IgD-negative memory B cell (primary cell): ENCODE results near the gene PP2D1. TPM values are rescaled to one million over a fixed set of nuclear protein-coding genes. Genes with fewer than 3 reads are reported as not detected.

Experiments used
- H3K27ac Mint-ChIP-seq, 3 donors: one replicate each; pipeline ENCODE4 v1.8.0; 2020 to 2022; ENCODE audit warnings: mild to moderate bottlenecking in 3 of 3, mixed read lengths in 3 of 3, moderate library complexity in 1 of 3
- H3K27me3 Mint-ChIP-seq: one replicate; pipeline ENCODE4 v1.8.0; 2021; ENCODE audit warnings: mixed read lengths
- H3K36me3 Mint-ChIP-seq: one replicate; pipeline ENCODE4 v1.8.0; 2020; ENCODE audit warnings: mild to moderate bottlenecking, mixed read lengths
- H3K4me1 Mint-ChIP-seq, 3 donors: one replicate each; pipeline ENCODE4 v1.8.0; 2020 to 2022; ENCODE audit warnings: mixed read lengths in 3 of 3, mild to moderate bottlenecking in 1 of 3
- H3K4me3 Mint-ChIP-seq, 4 donors: one replicate each; pipeline ENCODE4 v1.8.0; 2020 to 2022; ENCODE audit warnings: mild to moderate bottlenecking in 4 of 4, mixed read lengths in 4 of 4, moderate library complexity in 3 of 4
- H3K9me3 Mint-ChIP-seq, 3 donors: one replicate each; pipeline ENCODE4 v1.8.0; 2020 to 2021; ENCODE audit warnings: mixed read lengths in 3 of 3, mild to moderate bottlenecking in 1 of 3
- polyA plus RNA-seq: library from polyadenylated mRNA; unstranded; fragments of 300-500 nt; fragmentation: Illumina TruSeq; gene quantifications from one replicate; pipeline ENCODE4 v1.2.3, GENCODE V29; 2021

PP2D1 gene, protein sequence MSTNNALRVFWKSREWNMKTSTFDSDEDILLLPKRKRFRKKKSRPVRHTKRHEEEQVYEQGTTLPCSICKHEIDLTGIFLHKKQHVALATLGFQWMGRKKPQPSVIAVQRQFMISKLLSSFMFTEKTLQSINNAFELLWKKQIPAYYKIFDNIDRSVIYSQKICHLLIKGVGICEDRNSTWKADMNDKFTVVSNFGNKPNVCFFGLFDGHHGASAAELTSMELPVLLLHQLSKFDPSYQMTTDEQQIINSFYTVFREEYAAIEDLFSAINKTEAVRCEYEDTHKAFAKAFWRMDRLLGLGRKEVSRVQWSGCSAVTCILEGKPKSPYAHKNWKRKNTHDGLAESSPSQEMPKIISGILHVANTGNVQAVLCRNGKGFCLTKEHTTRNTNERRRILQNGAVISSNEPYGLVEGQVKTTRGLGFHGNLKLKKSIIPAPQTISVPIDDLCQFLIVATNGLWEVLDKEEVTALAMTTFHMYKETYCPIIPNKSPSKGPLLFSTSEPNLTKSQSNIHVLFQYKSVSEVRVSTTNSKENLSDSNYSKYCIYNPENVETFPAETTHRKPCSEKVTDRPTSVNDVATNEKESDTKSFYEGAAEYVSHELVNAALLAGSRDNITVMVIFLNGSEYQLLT
- 0.64 TPM for polyA plus RNA-seq

DNA sequence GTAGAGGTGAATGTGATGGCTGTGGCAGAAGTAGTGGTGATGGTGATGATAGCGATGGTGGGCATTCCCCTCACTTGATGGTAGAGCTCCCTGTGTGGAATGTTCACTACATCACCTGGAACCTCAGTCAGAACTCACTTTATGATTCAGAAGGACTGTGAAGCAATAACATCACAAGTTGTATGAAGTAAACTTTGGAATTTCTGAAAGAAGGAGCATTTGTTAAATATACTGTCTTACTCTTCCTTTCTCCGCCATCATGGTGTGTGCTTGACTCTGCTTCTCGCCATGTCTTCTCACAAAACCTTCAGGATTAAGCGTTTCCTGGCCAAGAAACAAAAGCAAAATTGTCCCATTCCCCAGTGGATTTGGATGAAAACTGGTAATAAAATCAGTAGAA is at the start of gene PP2D1:
Gene PP2D1 (minus strand): TSS at position 101 of the 400 bp plus-strand sequence. CDS start 192 bp downstream, outside the sequence.
- no peaks in the 10 kb centered on the region for H3K27me3 Mint-ChIP-seq
- H3K4me1 Mint-ChIP-seq = no peaks in the 10 kb centered on the region
- H3K4me3 Mint-ChIP-seq = no peak within 1 kb of the TSS
- no peaks in the 10 kb centered on the region for H3K9me3 Mint-ChIP-seq
- no peak within 1 kb of the TSS for H3K27ac Mint-ChIP-seq
- H3K36me3 Mint-ChIP-seq = no peaks in the 10 kb centered on the region

GRCh38 chr3:20060974-20061685 is 49.1 kb upstream of the PP2D1 start:
- Mint-ChIP-seq H3K4me1 (peaks cover 22 to 36% (median 29%) of the 10 kb centered on the region in 3 donors), H3K9me3 (no peaks in the 10 kb centered on the region), H3K4me3 (peak overlapping the region in 1 of 4 donors; percentile 51), H3K27me3 (no peaks in the 10 kb centered on the region), H3K27ac (peak overlapping the region in 1 of 3 donors; percentile 46), H3K36me3 (peaks cover 2% of the 10 kb centered on the region)

DNA sequence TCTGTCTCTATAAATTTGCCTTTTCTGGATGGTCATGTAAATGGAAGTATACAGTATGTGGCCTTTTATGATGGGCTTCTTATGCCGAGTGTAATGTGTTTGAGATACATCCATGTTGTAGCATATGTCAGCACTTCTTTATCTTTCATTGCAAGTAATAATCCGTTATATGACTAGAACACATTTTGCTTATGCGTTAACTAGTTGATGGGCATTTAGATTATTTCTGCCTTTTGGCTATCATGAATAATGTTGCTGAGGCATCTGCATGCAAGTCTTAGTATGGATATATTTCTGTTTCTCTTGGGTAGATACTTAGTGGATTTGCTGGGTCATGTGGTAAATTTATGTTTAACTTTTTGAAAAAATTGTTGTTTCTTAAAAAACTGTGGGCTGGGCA is 47.9 kb upstream of the PP2D1 start:
- H3K27me3 Mint-ChIP-seq = no peaks in the 10 kb centered on the region
- peaks cover 20 to 31% (median 24%) of the 10 kb centered on the region in 3 donors for H3K4me1 Mint-ChIP-seq
- no peak overlapping the region for H3K4me3 Mint-ChIP-seq
- H3K27ac Mint-ChIP-seq = peak overlapping the region in 1 of 3 donors; percentile 50
- no peaks in the 10 kb centered on the region for H3K9me3 Mint-ChIP-seq
- peaks cover 2% of the 10 kb centered on the region for H3K36me3 Mint-ChIP-seq

DNA sequence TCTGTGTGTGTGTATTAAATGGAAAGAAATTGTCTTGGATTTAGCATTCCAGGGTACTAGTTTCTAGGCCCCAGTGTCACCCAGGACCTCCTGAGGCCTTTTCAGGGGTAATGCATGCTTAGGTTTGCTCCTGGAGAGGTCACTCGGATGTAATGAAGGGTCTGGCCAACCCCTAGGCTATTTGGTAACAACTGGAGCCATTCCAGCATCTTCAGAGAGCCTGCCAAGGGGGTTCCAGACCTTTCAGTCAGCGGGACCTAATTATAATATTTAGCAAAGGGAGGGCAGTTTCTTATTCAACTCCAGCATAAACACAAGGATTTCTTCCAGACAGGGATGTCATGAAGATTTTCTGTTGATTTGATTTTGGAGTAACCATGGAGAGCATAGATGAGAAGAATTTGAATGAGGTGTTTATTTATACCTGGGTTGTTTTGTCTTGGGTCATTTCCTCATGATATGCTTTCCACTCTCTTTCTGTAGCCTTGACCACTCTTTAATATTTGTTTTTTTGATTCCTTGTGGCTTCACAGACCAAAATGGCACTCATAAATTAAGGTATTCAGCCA is 45.6 kb upstream of the PP2D1 start:
- peaks cover 12 to 19% (median 13%) of the 10 kb centered on the region in 3 donors for H3K4me1 Mint-ChIP-seq
- H3K27ac Mint-ChIP-seq = no peak overlapping the region
- H3K9me3 Mint-ChIP-seq = no peaks in the 10 kb centered on the region
- H3K36me3 Mint-ChIP-seq = peaks cover 2% of the 10 kb centered on the region
- H3K4me3 Mint-ChIP-seq = no peak overlapping the region
- no peaks in the 10 kb centered on the region for H3K27me3 Mint-ChIP-seq

- Mint-ChIP-seq H3K36me3 (peaks cover 4% of the 10 kb centered on the region), H3K27ac (no peak overlapping the region), H3K9me3 (no peaks in the 10 kb centered on the region), H3K4me3 (no peak overlapping the region), H3K4me1 (peaks cover 10 to 16% (median 16%) of the 10 kb centered on the region in 3 donors), H3K27me3 (no peaks in the 10 kb centered on the region)
Measured at GRCh38 chr3:20056725-20057611, 44.9 kb upstream of the PP2D1 start.

GRCh38 chr3:20055842-20056241 is 43.8 kb upstream of the PP2D1 start:
- no peaks in the 10 kb centered on the region for H3K9me3 Mint-ChIP-seq
- peaks cover 4 to 19% (median 18%) of the 10 kb centered on the region in 3 donors for H3K4me1 Mint-ChIP-seq
- H3K27ac Mint-ChIP-seq = no peak overlapping the region
- peaks cover 5% of the 10 kb centered on the region for H3K36me3 Mint-ChIP-seq
- no peaks in the 10 kb centered on the region for H3K27me3 Mint-ChIP-seq
- H3K4me3 Mint-ChIP-seq = no peak overlapping the region

DNA sequence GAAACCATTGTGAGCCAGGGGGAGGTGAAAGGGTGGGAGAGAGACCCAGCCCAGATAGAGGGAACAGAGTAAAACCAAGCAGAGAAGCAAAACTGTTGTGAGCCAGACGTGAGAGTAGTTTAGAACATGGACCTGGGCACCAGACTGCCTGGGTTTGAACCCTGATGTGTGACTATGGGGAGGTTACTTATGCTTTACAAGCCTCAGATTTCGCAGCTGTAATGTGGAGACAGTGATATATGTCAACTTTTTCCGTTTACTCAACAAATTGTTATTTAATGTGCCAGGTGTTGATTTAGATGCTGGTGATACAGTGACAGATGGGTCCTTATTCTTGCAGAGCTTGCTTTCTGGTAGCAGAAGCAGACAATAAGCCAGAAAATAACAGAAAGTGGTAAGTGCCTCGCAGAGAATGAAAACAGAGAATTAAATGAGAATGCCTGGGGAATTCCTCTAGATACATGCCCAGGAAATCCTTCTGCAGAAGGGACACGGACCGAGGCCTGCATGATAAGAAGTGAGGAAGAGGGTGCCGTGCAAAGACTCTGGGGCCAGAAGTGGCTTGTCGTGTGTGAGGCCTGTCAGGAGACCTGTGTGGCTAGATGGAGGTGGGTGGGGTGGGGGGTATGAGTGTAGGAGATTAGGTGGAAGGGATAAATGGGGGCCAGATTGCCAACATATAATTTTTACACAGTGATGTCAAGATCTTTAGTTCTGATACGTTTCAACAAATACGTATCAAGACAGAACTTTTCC is 43.1 kb upstream of the PP2D1 start:
- Mint-ChIP-seq H3K9me3 (no peaks in the 10 kb centered on the region), H3K27ac (no peak overlapping the region), H3K36me3 (peaks cover 5% of the 10 kb centered on the region), H3K27me3 (no peaks in the 10 kb centered on the region), H3K4me1 (peaks cover 5 to 19% (median 18%) of the 10 kb centered on the region in 3 donors), H3K4me3 (no peak overlapping the region)

- H3K4me3 Mint-ChIP-seq = no peak overlapping the region
- H3K9me3 Mint-ChIP-seq = no peaks in the 10 kb centered on the region
- H3K27me3 Mint-ChIP-seq = no peaks in the 10 kb centered on the region
- peaks cover 3% of the 10 kb centered on the region for H3K36me3 Mint-ChIP-seq
- no peak overlapping the region for H3K27ac Mint-ChIP-seq
- H3K4me1 Mint-ChIP-seq = peaks cover 10 to 19% (median 18%) of the 10 kb centered on the region in 3 donors
Measured at GRCh38 chr3:20054549-20054987, 42.5 kb upstream of the PP2D1 start.

GRCh38 chr3:20052851-20053250 is 40.8 kb upstream of the PP2D1 start:
- H3K36me3 Mint-ChIP-seq = peaks cover 3% of the 10 kb centered on the region
- peaks cover 24 to 36% (median 31%) of the 10 kb centered on the region in 3 donors for H3K4me1 Mint-ChIP-seq
- H3K4me3 Mint-ChIP-seq = no peak overlapping the region
- no peaks in the 10 kb centered on the region for H3K27me3 Mint-ChIP-seq
- peak overlapping the region in 1 of 3 donors; percentile 61 for H3K27ac Mint-ChIP-seq
- no peaks in the 10 kb centered on the region for H3K9me3 Mint-ChIP-seq

GRCh38 chr3:20051123-20051806 is 39.2 kb upstream of the PP2D1 start:
- peak overlapping the region in 1 of 4 donors; percentile 18 for H3K4me3 Mint-ChIP-seq
- H3K4me1 Mint-ChIP-seq = peaks cover 37 to 40% (median 38%) of the 10 kb centered on the region in 3 donors
- H3K36me3 Mint-ChIP-seq = peaks cover 3% of the 10 kb centered on the region
- H3K9me3 Mint-ChIP-seq = no peaks in the 10 kb centered on the region
- peak overlapping the region in 1 of 3 donors; percentile 24 for H3K27ac Mint-ChIP-seq
- H3K27me3 Mint-ChIP-seq = no peaks in the 10 kb centered on the region

DNA sequence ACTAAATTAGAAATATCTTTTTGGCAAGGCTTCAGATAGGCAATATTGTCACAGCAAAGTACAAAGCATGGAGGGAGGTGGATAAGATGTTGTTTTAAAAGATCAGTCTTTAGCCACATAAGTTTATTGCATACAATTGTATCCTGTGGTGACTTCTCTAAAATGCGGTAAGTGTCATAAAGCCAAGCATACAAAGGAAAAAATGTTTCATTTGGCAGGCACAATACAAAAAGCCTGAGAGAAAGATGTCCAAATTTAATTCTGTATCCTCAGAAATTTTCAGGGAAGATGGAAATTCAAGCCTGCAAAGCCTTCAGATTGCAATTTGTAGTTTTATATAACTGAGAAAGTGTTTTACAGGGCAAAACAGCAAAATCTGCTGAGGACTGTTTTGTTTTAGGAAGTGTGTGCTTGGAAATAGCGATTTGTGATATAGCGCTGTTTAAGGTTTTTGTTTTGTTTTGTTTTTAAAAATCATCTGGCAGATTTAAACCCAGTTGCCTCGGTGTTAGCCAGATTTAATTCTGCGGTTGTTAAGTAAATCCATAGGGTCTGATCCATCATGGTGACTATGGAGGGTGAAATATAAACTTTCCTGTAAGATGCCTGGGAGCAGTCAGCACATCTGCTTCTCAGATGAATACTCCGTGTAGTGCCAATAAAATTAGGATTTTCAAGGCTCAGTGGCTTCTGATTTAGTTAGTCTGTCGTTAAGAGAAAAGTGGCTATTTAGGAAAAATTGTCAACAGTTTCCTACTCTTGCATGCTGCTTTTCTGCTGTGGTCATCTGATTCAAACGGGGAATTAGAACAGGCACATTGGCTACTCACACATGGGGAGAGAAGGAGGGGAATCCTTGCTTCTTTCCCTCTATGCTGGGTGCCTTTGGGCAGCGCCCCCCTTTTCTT is 36.2 kb upstream of the PP2D1 start:
- Mint-ChIP-seq H3K27me3 (no peaks in the 10 kb centered on the region), H3K9me3 (no peaks in the 10 kb centered on the region), H3K4me1 (peaks cover 47 to 50% (median 49%) of the 10 kb centered on the region in 3 donors), H3K4me3 (peak overlapping the region; percentile 82 to 96 (median 89)), H3K36me3 (peaks cover 3% of the 10 kb centered on the region), H3K27ac (peak overlapping the region; percentile 91 to 98 (median 95))

DNA sequence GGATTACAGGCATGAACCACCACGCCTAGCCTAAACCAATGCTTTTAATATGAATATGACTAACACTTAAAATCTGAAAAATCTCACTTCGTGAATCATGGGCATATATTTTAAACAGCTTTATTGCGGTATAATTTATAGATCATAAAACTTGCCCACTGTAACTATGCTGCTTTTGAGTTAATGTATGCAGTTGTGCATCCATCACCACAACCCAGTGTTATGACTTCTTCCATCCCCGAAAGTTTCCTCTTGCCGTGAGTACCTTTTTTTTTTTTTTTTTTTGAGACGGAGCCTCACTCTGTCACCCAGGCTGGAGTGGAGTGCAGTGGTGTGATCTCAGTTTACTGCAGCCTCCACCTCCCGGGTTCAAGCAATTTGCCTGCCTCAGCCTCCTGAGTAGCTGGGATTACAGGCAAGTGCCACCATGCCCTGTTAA is 35.3 kb upstream of the PP2D1 start:
- H3K27ac Mint-ChIP-seq = peak overlapping the region; percentile 4 to 98 (median 91)
- peaks cover 50 to 53% (median 52%) of the 10 kb centered on the region in 3 donors for H3K4me1 Mint-ChIP-seq

More for the DNA sequence above, 35.3 kb upstream of the PP2D1 start:
- Mint-ChIP-seq H3K9me3 (no peaks in the 10 kb centered on the region), H3K27me3 (no peaks in the 10 kb centered on the region), H3K4me3 (peak overlapping the region in 2 of 4 donors; percentile 83 to 95), H3K36me3 (peaks cover 3% of the 10 kb centered on the region)
